HepG2 (cell line): ENCODE measurements around the gene NOL4L. TPM values are rescaled to one million over a fixed set of nuclear protein-coding genes. Genes with fewer than 3 reads are reported as not detected.
A peak's percentile ranks its signal among the peaks of the same experiment; 100 is the strongest.

ENCODE experiments used
- AGO1 ChIP-seq: fragments of 200-400 bp; formaldehyde crosslinking; IDR thresholded peaks from 2 replicates; pipeline ENCODE4 v1.6.1; 2017; ENCODE audit warnings: mild to moderate bottlenecking, low read depth, low read length, moderate library complexity; ENCODE audit not compliant: poor library complexity, severe bottlenecking
- ATM ChIP-seq: fragments of 450-650 bp; IDR thresholded peaks from 2 replicates; pipeline ENCODE4 v1.7.1; 2017; ENCODE audit warnings: mild to moderate bottlenecking, borderline replicate concordance
- GPN1 ChIP-seq: sonication (generic); formaldehyde crosslinking; IDR thresholded peaks from 2 replicates; pipeline ENCODE4 v1.5.1; 2020; ENCODE audit warnings: missing genetic modification reagents, borderline replicate concordance
- HNF1B ChIP-seq: sonication (generic); formaldehyde crosslinking; IDR thresholded peaks from 2 replicates; pipeline ENCODE4 v1.5.1; 2020; ENCODE audit warnings: mild to moderate bottlenecking, moderate library complexity, missing genetic modification reagents
- KAT7 ChIP-seq: IDR thresholded peaks from 2 replicates; pipeline ENCODE4 v1.6.1; 2018; ENCODE audit warnings: borderline replicate concordance, missing compliant biosample characterization
- MZF1 ChIP-seq: sonication (generic); formaldehyde crosslinking; IDR thresholded peaks from 2 replicates; pipeline ENCODE4 v1.8.1; 2023; ENCODE audit warnings: mild to moderate bottlenecking, missing genetic modification reagents, borderline replicate concordance
- NCOA2 ChIP-seq: sonication (generic); formaldehyde crosslinking; IDR thresholded peaks from 2 replicates; pipeline ENCODE4 v1.8.0; 2022; ENCODE audit warnings: inconsistent platforms
- STAT6 ChIP-seq: sonication (generic); formaldehyde crosslinking; IDR thresholded peaks from 2 replicates; pipeline ENCODE4 v1.4.0; 2020; ENCODE audit warnings: missing genetic modification reagents, mild to moderate bottlenecking, borderline replicate concordance
- TBP ChIP-seq: sonication (generic); formaldehyde crosslinking; IDR thresholded peaks from 2 replicates; pipeline ENCODE4 v1.5.0; 2020; ENCODE audit warnings: missing genetic modification reagents
- TCF12 ChIP-seq, 2 experiments: fragments of 450-650 bp in 1 of 2; sonication (generic) in 1 of 2; formaldehyde crosslinking in 1 of 2; IDR thresholded peaks; 2 replicates each; pipeline versions ENCODE4 v1.6.1 to v1.8.0; 2017 to 2022; ENCODE audit warnings: antibody characterized with exemption in 1 of 2, mild to moderate bottlenecking in 1 of 2, missing genetic modification reagents in 1 of 2, moderate library complexity in 1 of 2
- ZNF17 ChIP-seq: sonication (generic); formaldehyde crosslinking; IDR thresholded peaks from 2 replicates; pipeline ENCODE4 v1.5.0; 2020; ENCODE audit warnings: mild to moderate bottlenecking, missing genetic modification reagents
- ZNF331 ChIP-seq: sonication (generic); formaldehyde crosslinking; IDR thresholded peaks from 2 replicates; pipeline ENCODE4 v1.4.0; 2020; ENCODE audit warnings: missing genetic modification reagents
- ZNF557 ChIP-seq: sonication (generic); formaldehyde crosslinking; IDR thresholded peaks from 2 replicates; pipeline ENCODE4 v1.4.0; 2020; ENCODE audit warnings: missing genetic modification reagents
- ZNF562 ChIP-seq: sonication (generic); formaldehyde crosslinking; IDR thresholded peaks from 2 replicates; pipeline ENCODE4 v1.8.0; 2022; ENCODE audit warnings: missing genetic modification reagents, borderline replicate concordance
- ZNF891 ChIP-seq: sonication (generic); formaldehyde crosslinking; IDR thresholded peaks from 2 replicates; pipeline ENCODE4 v1.5.0; 2020; ENCODE audit warnings: mild to moderate bottlenecking, missing genetic modification reagents
- ZSCAN31 ChIP-seq: sonication (generic); formaldehyde crosslinking; IDR thresholded peaks from 2 replicates; pipeline ENCODE4 v1.5.0; 2020; ENCODE audit warnings: low read depth, mild to moderate bottlenecking, missing genetic modification reagents
- polyA plus RNA-seq, 8 experiments: library from polyadenylated mRNA; depleted of rRNA in 3 of 8; stranded (reverse) in 7 of 8; unstranded in 1 of 8; fragments of >200 nt; fragmentation: Illumina TruSeq in 4 of 8; extraction: Trizol in 4 of 8; gene quantifications; 2 replicates each; pipeline versions ENCODE4 v1.2.1 to v1.2.3, GENCODE V29; 2011 to 2016; ENCODE audit warnings: low read depth in 4 of 8, missing spikeins in 1 of 8, mixed read lengths in 1 of 8; ENCODE audit not compliant: insufficient read depth in 1 of 8
- total RNA-seq, 5 experiments: library from RNA; depleted of rRNA; stranded (reverse); fragments of >200 nt; fragmentation: Illumina TruSeq; extraction: Trizol; gene quantifications; 2 replicates each; pipeline ENCODE4 v1.2.3, GENCODE V29; 2016; ENCODE audit warnings: low read depth in 1 of 5
- TF ChIP-seq, protein P1 (sequence below): sonication (generic); formaldehyde crosslinking; IDR thresholded peaks from 2 replicates; pipeline ENCODE4 v1.5.0; 2020; ENCODE audit warnings: mild to moderate bottlenecking, missing genetic modification reagents
- TF ChIP-seq, protein P2 (sequence below): sonication (generic); formaldehyde crosslinking; conservative IDR thresholded peaks from 2 replicates; pipeline ENCODE4 v1.4.0; 2020; ENCODE audit warnings: mild to moderate bottlenecking, missing genetic modification reagents, moderate library complexity

Gene NOL4L
- total and polyA plus RNA-seq, 2 of the 13 experiments (the other 11 are each of a cell fraction or from before 2014, with no cell fraction given), result 16.6 to 35.4 TPM

DNA sequence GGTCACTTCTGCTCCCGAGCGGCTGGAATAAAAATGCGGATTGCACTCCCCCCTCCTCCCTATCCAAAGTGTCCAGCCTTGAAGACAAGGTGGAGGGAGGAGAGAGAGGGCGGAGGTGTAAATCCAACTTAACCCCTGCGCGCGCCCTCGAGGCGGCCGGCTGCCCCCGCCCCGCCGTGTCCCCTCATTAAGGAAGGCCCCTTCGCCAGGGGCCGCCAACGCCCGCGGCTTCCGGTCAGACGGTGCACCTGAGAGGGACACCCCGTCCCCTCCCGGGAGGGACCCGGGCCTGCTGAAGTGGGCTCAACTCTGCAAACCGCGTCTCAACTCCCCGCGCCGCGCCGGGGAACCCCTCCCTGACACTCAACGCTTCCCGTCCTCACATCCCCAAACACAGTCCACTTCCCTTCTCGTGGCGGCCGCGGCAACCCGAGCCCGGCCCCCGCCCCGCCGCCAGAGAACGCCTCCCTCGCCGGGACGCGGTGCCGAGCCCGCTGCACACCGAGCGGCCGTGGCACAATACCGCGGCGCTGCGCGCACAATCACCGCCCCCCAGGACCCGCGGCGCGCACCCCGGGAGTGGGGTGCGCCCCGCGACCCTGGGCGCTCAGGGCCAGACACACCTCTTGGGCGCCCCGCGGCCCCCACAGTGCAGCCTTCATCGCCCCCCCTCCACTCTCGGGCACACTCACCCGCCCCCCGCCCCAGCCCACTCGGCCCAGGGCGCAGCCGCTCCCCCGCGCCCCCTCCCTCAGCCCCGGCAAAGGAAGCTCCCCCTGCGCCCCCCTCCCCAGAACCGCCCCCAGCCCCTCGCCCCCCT is 102.5 kb downstream of the NOL4L start (continued):
- TF ChIP-seq HNF1B (CRISPR knock-in tag), result no peak
- TF ChIP-seq, protein P1, sequence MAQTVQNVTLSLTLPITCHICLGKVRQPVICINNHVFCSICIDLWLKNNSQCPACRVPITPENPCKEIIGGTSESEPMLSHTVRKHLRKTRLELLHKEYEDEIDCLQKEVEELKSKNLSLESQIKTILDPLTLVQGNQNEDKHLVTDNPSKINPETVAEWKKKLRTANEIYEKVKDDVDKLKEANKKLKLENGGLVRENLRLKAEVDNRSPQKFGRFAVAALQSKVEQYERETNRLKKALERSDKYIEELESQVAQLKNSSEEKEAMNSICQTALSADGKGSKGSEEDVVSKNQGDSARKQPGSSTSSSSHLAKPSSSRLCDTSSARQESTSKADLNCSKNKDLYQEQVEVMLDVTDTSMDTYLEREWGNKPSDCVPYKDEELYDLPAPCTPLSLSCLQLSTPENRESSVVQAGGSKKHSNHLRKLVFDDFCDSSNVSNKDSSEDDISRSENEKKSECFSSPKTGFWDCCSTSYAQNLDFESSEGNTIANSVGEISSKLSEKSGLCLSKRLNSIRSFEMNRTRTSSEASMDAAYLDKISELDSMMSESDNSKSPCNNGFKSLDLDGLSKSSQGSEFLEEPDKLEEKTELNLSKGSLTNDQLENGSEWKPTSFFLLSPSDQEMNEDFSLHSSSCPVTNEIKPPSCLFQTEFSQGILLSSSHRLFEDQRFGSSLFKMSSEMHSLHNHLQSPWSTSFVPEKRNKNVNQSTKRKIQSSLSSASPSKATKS (CRISPR knock-in tag), result no peak
- TF ChIP-seq STAT6 (CRISPR knock-in tag), result no peak
- TF ChIP-seq ZNF557 (CRISPR knock-in tag), result no peak
- TF ChIP-seq ZNF891, result peak; percentile 87
- no peak for TF ChIP-seq AGO1
- TF ChIP-seq KAT7 (CRISPR knock-in tag), result peak; percentile 58
- no peak for TF ChIP-seq TCF12 (IDR thresholded peaks at IDR 0.05)
- no peak; the same call in 1 of the 2 replicates for TF ChIP-seq TCF12 (CRISPR knock-in tag; IDR thresholded peaks at IDR 0.05)
- no peak for TF ChIP-seq ZNF17 (CRISPR knock-in tag)
- TF ChIP-seq ATM, result no peak
- TF ChIP-seq ZSCAN31 (CRISPR knock-in tag), result peak; percentile 60
- TF ChIP-seq ZNF562 (CRISPR knock-in tag), result no peak
- TF ChIP-seq GPN1 (CRISPR knock-in tag), result no peak
- 0 out of 2 replicates have a peak, but pooled peaks have one; percentile 25 for TF ChIP-seq NCOA2
- TF ChIP-seq TBP (CRISPR knock-in tag), result peak; percentile 64; the same call in 1 of the 2 replicates
- TF ChIP-seq, protein P2, sequence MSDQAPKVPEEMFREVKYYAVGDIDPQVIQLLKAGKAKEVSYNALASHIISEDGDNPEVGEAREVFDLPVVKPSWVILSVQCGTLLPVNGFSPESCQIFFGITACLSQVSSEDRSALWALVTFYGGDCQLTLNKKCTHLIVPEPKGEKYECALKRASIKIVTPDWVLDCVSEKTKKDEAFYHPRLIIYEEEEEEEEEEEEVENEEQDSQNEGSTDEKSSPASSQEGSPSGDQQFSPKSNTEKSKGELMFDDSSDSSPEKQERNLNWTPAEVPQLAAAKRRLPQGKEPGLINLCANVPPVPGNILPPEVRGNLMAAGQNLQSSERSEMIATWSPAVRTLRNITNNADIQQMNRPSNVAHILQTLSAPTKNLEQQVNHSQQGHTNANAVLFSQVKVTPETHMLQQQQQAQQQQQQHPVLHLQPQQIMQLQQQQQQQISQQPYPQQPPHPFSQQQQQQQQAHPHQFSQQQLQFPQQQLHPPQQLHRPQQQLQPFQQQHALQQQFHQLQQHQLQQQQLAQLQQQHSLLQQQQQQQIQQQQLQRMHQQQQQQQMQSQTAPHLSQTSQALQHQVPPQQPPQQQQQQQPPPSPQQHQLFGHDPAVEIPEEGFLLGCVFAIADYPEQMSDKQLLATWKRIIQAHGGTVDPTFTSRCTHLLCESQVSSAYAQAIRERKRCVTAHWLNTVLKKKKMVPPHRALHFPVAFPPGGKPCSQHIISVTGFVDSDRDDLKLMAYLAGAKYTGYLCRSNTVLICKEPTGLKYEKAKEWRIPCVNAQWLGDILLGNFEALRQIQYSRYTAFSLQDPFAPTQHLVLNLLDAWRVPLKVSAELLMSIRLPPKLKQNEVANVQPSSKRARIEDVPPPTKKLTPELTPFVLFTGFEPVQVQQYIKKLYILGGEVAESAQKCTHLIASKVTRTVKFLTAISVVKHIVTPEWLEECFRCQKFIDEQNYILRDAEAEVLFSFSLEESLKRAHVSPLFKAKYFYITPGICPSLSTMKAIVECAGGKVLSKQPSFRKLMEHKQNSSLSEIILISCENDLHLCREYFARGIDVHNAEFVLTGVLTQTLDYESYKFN, result no peak; the same call in 1 of the 2 replicates
- TF ChIP-seq MZF1 (CRISPR knock-in tag), result no peak
- TF ChIP-seq ZNF331 (CRISPR knock-in tag), result peak; percentile 31; the same call in 1 of the 2 replicates
